Stimulated activated CD4-positive, alpha-beta T cell treated with anti-CD3 and anti-CD28 coated beads, Interleukin-12 subunit alpha, Interleukin-12 subunit beta, amount 100 ng/mL, for 24 hours (primary cell): ENCODE results near the gene CGREF1.

Experiments
- DNase-seq, 2 experiments: peaks; one replicate each; pipeline ENCODE4 v3.0.0-alpha.2; 2020; ENCODE audit warnings: low read depth in 2 of 2

Gene CGREF1

GRCh38 chr2:27074738-27075565, 44.0 kb downstream of the CGREF1 start:
- no peak for DNase-seq

- no peak for DNase-seq
These were observed 45.1 kb downstream of the CGREF1 start for GRCh38 chr2:27073782-27074181.

GRCh38 chr2:27072920-27073319, 46.0 kb downstream of the CGREF1 start:
- DNase-seq: no peak

- DNase-seq: peak; percentile 12 to 33
These were observed 46.7 kb downstream of the CGREF1 start for GRCh38 chr2:27071990-27072830.

GRCh38 chr2:27071277-27071989, 47.5 kb downstream of the CGREF1 start, which contains the start of gene OST4:
Gene OST4, minus strand, starts transcription at chr2:27071654.
- peak; percentile 79 to 86 for DNase-seq

GRCh38 chr2:27070653-27071276, 48.2 kb downstream of the CGREF1 start:
- no peak for DNase-seq

- no peak for DNase-seq
These were observed 48.8 kb downstream of the CGREF1 start for GRCh38 chr2:27069961-27070618.

GRCh38 chr2:27069436-27069835, 49.5 kb downstream of the CGREF1 start:
- DNase-seq: no peak

- DNase-seq: no peak
These were observed 51.5 kb downstream of the CGREF1 start for GRCh38 chr2:27067385-27067784.

GRCh38 chr2:27065128-27065527, 53.8 kb downstream of the CGREF1 start:
- no peak for DNase-seq

- DNase-seq: no peak
These were observed 58.6 kb downstream of the CGREF1 start for GRCh38 chr2:27060323-27060722.

GRCh38 chr2:27059141-27059820, 59.6 kb downstream of the CGREF1 start:
- DNase-seq: no peak

GRCh38 chr2:27058210-27058609, 60.7 kb downstream of the CGREF1 start:
- DNase-seq: no peak

- DNase-seq: no peak
These were observed 61.7 kb downstream of the CGREF1 start for GRCh38 chr2:27057184-27057583.

GRCh38 chr2:27054721-27055120, 64.2 kb downstream of the CGREF1 start:
- no peak for DNase-seq

- DNase-seq: no peak
These were observed 65.2 kb downstream of the CGREF1 start for GRCh38 chr2:27053776-27054175.

GRCh38 chr2:27053321-27053720, 65.6 kb downstream of the CGREF1 start:
- DNase-seq: no peak

GRCh38 chr2:27051902-27052645, 66.9 kb downstream of the CGREF1 start:
- no peak for DNase-seq

GRCh38 chr2:27050996-27051901, 67.7 kb downstream of the CGREF1 start, which contains the start of gene AGBL5:
Gene AGBL5, plus strand, starts transcription at chr2:27051668. Its CDS starts 1,291 bp downstream, at chr2:27052959.
- peak; percentile 92 for DNase-seq
